ENCODE results near the gene CIBAR2. TPM values are rescaled to one million over a fixed set of nuclear protein-coding genes. Genes with fewer than 3 reads are reported as not detected.

CIBAR2 gene
- total RNA-seq, 1 donor from 2014 or later = not detected

- Mint-ChIP-seq H3K36me3 (ENCODE audit: low read depth) (no peaks in the 10 kb centered on the region), H3K4me3 (ENCODE audit: unreplicated experiment) (no peak overlapping the region), H3K4me1 (ENCODE audit: low read depth) (peaks cover 25% of the 10 kb centered on the region), H3K27me3 (ENCODE audit: low read depth) (peaks cover 7% of the 10 kb centered on the region), H3K9me3 (ENCODE audit: low read depth) (no peaks in the 10 kb centered on the region), H3K27ac (ENCODE audit: unreplicated experiment) (no peak overlapping the region)
- TF ChIP-seq, protein P1, sequence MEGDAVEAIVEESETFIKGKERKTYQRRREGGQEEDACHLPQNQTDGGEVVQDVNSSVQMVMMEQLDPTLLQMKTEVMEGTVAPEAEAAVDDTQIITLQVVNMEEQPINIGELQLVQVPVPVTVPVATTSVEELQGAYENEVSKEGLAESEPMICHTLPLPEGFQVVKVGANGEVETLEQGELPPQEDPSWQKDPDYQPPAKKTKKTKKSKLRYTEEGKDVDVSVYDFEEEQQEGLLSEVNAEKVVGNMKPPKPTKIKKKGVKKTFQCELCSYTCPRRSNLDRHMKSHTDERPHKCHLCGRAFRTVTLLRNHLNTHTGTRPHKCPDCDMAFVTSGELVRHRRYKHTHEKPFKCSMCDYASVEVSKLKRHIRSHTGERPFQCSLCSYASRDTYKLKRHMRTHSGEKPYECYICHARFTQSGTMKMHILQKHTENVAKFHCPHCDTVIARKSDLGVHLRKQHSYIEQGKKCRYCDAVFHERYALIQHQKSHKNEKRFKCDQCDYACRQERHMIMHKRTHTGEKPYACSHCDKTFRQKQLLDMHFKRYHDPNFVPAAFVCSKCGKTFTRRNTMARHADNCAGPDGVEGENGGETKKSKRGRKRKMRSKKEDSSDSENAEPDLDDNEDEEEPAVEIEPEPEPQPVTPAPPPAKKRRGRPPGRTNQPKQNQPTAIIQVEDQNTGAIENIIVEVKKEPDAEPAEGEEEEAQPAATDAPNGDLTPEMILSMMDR (IDR thresholded peaks at IDR 0.05) = no peak
- no peak for DNase-seq (ENCODE audit: low spot score)
These were observed 26.8 kb upstream of the CIBAR2 start for GRCh38 chr16:85138825-85139627.

GRCh38 chr16:85138073-85138824, 26.0 kb upstream of the CIBAR2 start:
- Mint-ChIP-seq H3K27ac (ENCODE audit: unreplicated experiment) (peak overlapping the region; percentile 45), H3K27me3 (ENCODE audit: low read depth) (peaks cover 7% of the 10 kb centered on the region), H3K4me1 (ENCODE audit: low read depth) (peaks cover 25% of the 10 kb centered on the region), H3K4me3 (ENCODE audit: unreplicated experiment) (no peak overlapping the region), H3K9me3 (ENCODE audit: low read depth) (no peaks in the 10 kb centered on the region), H3K36me3 (ENCODE audit: low read depth) (no peaks in the 10 kb centered on the region)
- TF ChIP-seq, protein P1 (IDR thresholded peaks at IDR 0.05) = no peak
- no peak for DNase-seq (ENCODE audit: low spot score)

DNA sequence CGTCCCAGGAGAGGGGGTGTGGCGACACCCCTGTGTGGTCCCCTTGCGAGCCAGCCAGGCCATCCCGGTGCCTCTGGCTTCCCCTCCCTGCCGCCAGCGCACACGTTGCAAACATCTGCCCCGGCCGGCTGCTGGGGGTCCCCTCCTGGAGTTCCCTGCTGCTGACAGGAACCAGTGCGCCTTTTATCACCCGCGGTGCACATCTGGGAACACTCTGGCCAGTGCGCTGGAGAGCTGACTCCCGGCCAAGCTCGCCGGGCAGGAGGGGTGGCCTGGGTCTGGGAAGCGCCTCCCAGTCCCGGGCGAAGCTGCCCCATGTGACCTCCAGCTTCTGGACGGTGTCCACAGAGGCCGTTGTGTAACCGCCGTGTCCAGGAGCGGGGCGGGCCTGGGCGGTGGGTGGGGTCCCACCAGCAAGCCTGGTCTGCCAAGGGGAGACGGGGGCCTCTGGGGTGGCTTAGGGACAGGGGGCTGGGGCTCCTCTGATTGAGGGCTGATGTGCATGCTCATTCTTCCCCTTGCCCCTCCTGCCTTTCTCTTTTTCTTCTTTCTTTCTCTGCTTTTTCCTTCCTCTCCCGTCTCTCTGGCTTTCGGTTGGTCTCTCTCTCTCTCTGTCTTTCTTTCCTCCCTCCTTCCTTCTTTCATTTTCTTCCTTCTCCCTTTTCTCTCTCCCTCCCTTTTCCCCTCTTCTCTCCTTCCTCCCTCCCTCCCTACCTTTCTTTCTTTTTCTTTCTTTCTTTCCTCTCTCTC, 25.2 kb upstream of the CIBAR2 start:
- no peak for DNase-seq (ENCODE audit: low spot score)
- no peaks in the 10 kb centered on the region for H3K36me3 Mint-ChIP-seq (ENCODE audit: low read depth)
- H3K27ac Mint-ChIP-seq (ENCODE audit: unreplicated experiment) = peak overlapping the region; percentile 45
- H3K27me3 Mint-ChIP-seq (ENCODE audit: low read depth) = peaks cover 7% of the 10 kb centered on the region
- peaks cover 25% of the 10 kb centered on the region for H3K4me1 Mint-ChIP-seq (ENCODE audit: low read depth)
- TF ChIP-seq, protein P1 (IDR thresholded peaks at IDR 0.05) = no peak
- no peaks in the 10 kb centered on the region for H3K9me3 Mint-ChIP-seq (ENCODE audit: low read depth)
- peak overlapping the region; percentile 35 for H3K4me3 Mint-ChIP-seq (ENCODE audit: unreplicated experiment)

DNA sequence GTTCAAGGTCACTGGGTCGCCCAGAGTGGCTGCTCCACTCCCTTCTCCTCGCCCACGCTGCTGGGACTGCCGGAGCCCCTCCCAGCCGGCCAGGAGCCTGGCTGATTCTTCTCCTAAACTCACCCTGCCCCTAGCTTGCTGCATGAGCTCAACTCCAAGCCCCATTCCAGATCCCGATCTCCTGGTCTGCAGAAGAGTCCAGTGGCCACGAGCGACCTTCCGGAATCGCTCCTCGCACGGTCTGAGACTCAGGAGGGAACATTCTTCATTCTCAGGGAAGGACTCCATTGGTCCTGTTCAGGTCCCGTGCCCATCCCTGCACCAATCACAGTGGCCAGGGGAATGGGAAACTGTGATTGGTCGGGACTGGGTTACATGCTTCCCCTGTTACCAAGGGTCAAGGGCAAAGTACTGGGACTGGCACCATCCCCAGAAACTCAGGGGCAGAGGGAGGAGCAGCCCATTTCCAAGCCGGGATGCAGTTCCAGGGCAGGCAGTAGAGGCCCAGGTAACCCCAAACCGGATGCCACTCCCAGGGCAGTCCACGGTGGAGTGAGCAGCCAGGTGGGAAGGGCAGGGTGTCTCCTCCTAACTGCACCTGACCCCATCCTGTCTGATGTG, 24.5 kb upstream of the CIBAR2 start:
- peak overlapping the region; percentile 63 for H3K27ac Mint-ChIP-seq (ENCODE audit: unreplicated experiment)
- TF ChIP-seq, protein P1 (IDR thresholded peaks at IDR 0.05) = no peak
- no peaks in the 10 kb centered on the region for H3K36me3 Mint-ChIP-seq (ENCODE audit: low read depth)
- no peak for DNase-seq (ENCODE audit: low spot score)
- H3K27me3 Mint-ChIP-seq (ENCODE audit: low read depth) = peaks cover 7% of the 10 kb centered on the region
- H3K9me3 Mint-ChIP-seq (ENCODE audit: low read depth) = no peaks in the 10 kb centered on the region
- peaks cover 25% of the 10 kb centered on the region for H3K4me1 Mint-ChIP-seq (ENCODE audit: low read depth)
- no peak overlapping the region for H3K4me3 Mint-ChIP-seq (ENCODE audit: unreplicated experiment)
